Stimulated activated CD4-positive, alpha-beta T cell treated with anti-CD3 and anti-CD28 coated beads, Interleukin-4, amount 100 ng/mL, for 1 hour (primary cell): ENCODE results near the gene RORB.
"Not testable (repeated sequence)": the region's sequence is repeated elsewhere in the genome, so short reads cannot be mapped to it uniquely, and the experiment has no call there.

Experiments used
- DNase-seq: peaks from one replicate; pipeline ENCODE4 v3.0.0-alpha.2; 2020

The RORB gene

DNA sequence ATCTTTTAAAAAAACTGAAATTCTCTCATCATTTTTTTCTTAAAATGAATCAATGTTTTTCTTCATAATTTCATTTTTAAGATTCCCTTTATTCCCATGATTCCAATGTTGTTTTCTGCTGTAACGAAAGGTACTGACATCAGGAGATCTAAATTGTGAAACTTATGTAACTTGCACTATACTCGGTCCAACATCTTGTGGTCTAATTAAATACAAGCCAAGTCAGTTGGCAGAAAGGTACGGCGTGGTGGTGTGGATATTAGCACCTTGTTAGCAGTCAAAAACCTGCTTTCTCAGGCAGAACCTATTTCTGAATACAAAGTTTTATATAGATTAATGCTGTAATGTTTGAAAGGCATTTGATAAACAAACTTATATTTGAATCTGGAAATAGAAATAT is 20.1 kb downstream of the RORB start:
- DNase-seq: no peak

DNA sequence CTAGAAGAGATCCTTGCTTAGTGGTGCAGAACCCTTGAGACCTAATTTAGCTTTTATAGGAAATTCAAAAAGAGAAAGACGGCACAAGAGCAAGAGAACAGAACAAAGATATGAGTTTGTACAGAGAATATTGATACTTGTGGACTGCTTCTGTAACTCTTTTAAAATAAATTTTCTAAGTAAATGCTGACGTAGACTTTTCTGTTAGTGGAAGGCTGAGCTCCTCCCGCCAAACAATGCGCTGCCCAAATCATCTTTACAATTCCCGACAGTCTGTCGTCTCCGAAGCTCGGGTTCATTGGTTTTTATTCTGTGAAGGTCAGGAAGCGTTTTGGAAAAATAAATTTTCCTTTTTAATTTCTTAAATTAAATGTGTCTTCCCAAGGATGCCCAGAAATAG is 22.3 kb downstream of the RORB start:
- no peak for DNase-seq

- DNase-seq: no peak
Observed at GRCh38 chr9:74521009-74521408, 23.9 kb downstream of the RORB start.

- DNase-seq: no peak
Observed at GRCh38 chr9:74524289-74524688, 27.2 kb downstream of the RORB start.

DNA sequence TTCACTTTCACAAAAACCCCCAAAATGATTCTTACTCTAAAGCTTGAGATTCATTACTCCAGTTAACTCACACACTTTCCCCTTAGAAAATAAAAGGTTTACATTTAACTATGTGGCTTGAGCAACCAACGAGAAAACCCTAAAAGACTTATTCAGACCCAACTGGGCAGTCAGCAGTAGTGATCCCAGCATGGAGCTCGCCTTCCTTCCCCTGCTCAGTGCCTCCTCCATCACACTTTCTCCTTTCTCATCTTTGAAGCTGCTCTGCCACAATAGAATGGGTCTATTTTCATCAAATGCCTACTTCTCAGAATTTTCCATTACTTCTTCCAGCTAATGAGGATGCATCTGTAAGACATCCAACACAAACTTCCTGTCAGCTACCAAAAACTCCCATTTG is 29.1 kb downstream of the RORB start:
- no peak for DNase-seq

DNA sequence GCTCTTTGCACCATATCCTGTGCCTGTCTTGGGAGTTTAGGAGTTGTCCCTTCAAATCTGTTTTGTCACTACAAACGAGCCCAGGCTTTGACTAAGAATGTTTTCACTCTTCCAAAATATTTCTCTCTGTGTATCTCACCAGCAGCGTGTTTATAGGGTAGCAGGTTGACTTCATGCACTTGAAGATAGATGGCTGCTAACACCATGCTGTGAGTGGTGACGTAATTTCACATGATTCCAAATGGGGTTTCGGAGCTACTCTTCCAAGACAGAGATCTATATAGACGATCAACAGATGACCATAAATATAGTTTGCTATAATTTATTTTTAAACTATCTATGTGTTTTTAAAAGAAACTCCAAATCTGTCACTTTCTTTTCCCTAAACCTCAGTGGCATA is 30.6 kb downstream of the RORB start:
- no peak for DNase-seq

DNA sequence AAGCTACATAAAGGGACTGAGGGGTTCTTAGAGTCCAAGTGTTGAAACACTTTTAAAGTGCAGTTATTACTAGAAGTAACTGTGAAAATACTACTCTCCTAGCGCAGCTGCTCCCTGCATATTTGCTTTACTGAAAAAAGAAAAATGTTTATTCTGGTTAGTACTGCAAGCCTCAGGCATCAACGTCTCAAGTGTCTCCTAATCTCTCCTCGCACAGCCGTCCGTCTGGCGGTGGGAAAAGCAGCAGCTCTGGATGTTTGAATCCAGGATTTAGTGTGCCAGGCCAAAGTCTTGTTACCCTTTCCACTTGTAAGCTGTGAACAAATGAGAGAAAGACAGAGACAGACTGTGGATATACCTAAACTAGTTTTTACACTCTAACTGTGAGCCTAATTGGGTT is 31.1 kb downstream of the RORB start:
- no peak for DNase-seq

- not testable (repeated sequence) for DNase-seq
Observed at GRCh38 chr9:74530458-74530857, 33.3 kb downstream of the RORB start.

DNA sequence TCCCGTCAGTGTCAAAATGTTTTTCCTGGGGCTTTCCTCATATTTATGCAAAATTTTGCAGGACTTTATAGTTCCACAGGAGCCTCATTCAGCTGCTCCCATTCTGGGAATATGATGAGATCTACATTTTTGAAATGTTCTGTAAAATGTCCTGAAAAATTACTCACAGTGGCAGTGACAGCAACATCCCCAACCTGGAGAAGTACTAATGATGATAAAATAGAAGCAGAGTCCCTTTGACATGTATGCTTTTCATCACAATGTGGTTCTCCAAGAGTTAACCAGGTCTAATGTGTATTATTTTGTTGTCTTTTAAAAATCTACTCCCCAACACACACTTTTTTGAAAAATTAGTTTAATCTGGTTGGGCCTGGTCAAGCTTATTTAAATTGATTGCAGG is 36.1 kb downstream of the RORB start:
- no peak for DNase-seq

DNA sequence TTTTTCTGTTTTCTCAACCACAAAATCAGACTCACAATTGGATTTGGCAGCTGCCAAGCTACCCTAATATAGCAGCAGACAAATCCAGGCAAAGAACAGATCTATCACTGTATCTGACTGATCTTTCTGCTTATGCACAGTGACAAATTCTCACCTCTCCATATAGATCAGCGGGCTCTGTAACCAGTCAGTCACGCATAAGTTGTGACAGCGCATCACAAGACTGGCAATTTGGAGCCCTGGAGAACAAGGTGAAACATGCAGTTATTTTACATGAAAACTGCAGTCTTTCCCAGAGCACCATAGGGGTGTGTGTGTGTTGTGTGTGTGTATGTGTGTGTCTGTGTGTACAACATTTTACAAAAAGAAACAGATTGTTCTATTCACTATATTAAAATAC is 37.7 kb downstream of the RORB start:
- no peak for DNase-seq

DNA sequence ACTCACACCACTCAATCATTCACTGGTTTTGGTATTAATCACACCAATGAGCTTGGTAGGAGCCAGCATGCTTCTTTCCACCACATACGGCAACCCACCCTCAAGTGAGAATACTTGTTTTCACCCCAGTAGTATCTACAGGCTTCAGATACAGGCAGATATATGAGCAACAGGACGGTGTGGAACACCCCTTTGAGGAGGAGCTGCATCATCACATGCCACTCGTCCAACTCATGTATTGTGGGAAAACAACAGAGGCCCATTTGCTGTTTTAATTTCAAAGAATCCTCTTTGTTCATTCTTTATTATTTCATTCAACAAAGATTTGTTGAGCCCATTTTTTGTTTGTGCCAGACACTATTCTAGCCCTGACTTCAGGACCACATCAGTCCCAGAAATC is 46.0 kb downstream of the RORB start:
- no peak for DNase-seq

DNA sequence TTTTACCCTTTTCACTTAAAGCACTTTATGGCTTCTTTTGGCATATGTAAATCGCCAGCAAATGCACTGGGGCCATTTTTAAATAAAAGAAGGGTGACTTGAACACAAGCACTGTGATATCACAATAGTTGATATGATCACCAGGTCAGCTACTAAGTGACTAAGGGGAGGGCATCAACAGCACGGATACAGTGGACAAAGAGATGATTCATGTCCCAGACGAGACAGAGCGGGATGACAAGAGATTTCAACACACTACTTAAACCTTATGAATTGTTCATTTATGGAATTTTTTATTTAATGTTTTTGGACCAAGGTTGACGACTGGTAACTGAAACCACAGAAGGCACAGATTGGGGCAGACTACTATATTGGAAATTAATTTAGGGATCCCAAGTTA is 54.1 kb downstream of the RORB start:
- no peak for DNase-seq

DNA sequence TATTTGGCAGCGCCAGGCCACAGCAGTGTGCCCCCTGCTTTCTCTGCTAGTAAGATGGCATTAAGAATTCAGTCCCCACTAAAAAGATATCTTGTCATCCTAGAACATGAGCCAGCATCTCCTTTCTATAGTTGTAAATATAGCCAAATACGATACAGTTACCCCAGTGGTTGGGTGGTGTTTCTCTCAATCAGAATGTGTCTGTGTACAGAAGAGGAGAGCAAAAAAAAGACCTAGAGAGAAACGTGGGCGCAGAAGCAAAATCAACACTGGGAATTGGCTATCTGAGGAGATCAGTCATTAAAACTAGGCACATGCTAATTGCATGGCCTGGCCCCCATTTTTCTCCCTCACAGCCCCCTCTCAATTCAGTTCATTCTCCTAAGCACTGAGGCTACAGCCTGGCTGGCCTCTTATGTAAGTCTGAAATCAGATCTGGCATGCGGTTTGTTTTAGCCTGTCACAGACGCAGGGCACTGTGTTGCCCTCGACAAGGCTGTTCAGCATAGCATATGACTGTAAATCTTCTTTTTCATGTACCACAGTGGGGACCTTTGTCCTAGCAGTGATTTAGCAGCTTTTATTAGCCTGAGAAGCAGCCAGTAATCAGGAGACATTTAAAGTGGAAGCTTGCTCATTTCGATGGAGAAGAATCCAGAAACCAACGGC is 57.8 kb downstream of the RORB start:
- DNase-seq: no peak

DNA sequence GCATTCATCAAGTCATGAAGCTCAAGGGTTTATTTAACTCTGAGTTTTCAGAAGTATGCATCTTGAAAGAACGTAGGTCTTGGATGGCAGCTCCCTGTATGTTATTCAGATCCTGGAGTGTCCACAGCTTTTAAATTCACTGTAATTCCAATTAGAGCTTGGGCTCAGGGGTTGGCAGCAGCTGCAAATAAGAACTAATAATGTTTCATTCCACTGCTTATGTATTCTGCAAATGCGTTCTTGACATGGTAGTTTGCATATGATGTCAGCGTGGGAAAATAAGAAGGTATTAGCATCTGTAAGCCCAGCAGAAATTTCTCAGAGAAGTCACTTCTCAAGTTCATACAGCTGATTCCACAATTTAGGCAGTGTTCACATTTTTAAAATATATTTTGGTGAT is 58.4 kb downstream of the RORB start:
- DNase-seq: no peak

DNA sequence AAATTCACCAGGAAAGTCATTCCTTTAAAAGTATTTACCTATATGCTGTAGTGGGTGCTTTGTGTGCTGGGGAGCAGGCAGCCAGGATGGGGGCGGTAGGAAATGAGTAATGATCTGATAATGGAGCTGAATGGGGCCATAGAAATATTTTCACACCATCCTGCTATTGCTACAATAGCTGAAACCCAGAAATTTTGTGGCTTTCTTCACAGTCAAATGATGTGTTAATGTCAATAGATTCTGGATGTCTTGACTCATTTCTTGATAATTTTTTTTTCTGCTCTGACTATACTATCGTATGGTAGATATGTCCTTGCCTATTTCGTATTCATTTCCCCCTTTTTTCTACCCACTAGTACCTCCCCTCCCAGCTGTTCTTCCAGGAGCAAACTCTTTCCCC is 59.5 kb downstream of the RORB start:
- DNase-seq: no peak

- no peak for DNase-seq
Observed at GRCh38 chr9:74557571-74557970, 60.4 kb downstream of the RORB start.

DNA sequence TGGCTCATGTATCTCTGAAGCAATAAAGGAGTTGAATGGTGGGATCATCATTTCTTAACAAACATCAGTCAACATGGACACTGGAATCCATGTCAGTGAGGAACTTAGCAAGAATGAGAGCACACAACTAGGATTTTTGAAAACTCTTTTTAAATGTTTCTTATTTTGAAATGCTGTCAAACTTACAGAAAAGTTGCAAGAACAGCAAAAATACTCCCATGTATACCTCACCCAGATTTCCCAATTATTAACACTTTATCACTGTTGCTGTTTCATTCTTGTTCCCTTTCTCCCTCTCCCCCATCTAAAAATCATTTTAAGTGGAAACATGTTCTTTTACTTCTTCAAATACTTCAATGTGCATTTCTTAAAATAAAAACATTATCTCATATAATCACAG is 65.5 kb downstream of the RORB start:
- DNase-seq: no peak

GRCh38 chr9:74570879-74571512 is 73.9 kb downstream of the RORB start:
- DNase-seq: no peak

GRCh38 chr9:74573640-74574191 is 76.6 kb downstream of the RORB start:
- no peak for DNase-seq

- no peak for DNase-seq
Observed at GRCh38 chr9:74576176-74576575, 79.0 kb downstream of the RORB start.

- DNase-seq: no peak
Observed at GRCh38 chr9:74577956-74578355, 80.8 kb downstream of the RORB start.

- no peak for DNase-seq
Observed at GRCh38 chr9:74589576-74589975, 92.4 kb downstream of the RORB start.

DNA sequence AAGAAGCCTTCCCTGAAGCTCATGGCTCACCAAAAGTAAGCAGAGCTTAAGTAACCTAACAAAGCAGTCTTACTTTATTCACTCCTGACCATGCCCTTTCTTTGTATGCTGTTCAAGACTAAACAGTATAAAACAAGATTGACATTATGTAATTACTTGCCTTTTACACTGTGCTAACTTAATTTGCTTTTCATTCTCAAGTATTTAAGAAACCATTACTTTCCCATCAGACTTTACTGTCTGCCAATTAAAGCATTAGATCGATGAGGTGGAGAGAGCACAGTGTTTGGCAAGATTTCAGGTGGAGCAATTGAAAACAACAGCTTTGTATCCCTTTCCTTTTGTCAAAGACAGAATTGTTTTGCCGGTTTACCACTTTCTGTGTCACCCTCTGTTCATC is 98.2 kb downstream of the RORB start:
- no peak for DNase-seq

DNA sequence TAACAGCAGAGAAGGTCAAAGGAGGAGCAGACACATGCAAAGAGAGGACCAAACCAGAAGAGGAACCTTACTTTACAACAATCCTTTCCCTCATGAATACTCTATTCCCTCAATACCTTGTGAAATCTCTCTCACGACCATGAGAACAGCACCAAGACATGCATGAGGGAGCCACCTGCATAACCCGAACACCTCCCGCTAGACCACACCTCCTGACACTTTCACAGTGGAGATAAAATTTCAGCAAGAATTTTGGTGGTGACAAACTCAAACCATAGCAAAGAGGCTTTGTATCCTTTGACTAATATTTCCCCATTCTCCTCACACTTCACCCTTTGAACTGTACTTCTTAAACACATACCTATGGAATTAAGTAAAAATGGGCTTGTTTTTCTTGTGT is 101.7 kb downstream of the RORB start:
- DNase-seq: no peak
